GM19099 (cell line): ENCODE measurements around the gene EPS8L3.

ENCODE experiments used
- POLR2A ChIP-seq: IDR thresholded peaks from 3 replicates; pipeline ENCODE4 v1.6.1; 2011; ENCODE audit warnings: low read depth; ENCODE audit not compliant: insufficient read length; ENCODE audit errors: extremely low read depth

EPS8L3 gene

DNA sequence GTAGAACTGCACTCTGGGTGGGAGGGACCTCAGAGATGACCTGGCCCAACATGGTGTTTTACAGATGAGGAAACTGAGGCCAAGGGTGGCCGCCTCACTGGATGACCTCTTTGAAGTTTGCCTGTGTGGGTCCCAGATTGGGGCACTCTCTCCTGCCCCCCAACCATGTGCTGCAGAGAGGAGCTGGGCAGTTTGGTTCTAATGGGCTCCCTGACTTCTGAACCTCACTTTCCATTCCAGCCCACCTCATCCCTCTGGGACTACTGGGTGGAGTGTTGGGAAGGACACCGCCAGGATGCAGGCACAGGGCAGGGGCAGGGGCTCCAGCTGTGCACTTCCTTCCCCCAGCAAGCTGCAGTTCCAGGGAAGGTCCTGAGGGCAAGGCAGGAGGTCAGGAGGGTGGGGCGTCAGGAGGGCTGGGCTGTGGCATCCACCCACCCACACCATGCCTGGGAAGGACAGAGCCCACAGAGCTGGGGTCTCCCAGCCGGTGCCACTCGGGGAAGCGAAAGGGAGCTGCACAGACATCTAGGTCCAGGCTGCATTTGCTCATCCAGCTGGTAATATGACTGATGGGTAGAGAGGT, 10.3 kb upstream of the EPS8L3 start:
- no peak for TF ChIP-seq POLR2A

- no peak for TF ChIP-seq POLR2A
Observed at GRCh38 chr1:109773203-109773899, 9.6 kb upstream of the EPS8L3 start.

- no peak for TF ChIP-seq POLR2A
Observed at GRCh38 chr1:109772658-109773202, 9.0 kb upstream of the EPS8L3 start.

DNA sequence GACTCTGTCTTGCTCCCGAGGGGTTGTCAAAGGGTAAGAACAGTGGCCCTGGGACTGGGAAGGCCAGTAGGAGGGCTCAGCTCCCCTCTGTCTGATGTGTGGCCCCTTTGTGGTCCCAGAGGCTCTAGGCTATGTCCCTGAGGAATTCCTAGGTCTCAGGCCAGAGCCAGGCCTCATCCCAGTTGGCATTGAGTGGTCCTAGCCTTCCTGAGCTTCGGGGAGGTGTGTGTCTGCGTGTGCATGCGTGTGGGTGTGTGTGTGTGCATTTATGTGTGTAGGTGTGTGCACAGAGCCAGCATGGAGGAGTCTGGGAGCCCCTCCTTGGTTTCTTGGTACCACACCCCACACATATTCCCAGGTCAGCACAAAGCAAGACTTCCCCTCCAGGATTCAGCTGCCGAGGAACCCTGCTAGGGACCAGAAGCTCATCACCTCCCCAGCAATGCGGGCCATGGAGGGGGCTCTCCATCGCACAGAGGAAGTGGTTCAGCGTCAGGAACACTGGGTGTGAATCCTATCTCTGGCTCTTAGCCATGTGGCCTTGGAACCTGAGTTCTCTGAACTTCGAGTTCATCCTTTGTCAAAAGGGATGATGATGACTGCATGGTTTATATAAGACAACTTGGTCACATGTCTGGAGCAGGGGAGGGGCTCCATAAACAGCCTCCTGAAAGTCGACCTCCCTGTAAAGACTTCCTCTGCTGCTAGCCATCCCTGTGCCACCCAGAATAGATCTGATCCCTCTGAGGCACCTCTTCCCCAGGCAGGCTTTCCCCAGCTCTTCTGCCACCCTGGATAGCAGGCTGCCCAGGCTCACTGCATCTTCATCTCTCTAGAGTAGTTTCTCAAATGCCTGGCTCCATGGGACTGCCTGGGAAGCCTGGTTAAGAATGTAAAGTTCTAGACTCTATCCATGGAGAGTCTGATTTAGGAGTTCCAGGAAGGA, 8.3 kb upstream of the EPS8L3 start:
- TF ChIP-seq POLR2A = no peak

DNA sequence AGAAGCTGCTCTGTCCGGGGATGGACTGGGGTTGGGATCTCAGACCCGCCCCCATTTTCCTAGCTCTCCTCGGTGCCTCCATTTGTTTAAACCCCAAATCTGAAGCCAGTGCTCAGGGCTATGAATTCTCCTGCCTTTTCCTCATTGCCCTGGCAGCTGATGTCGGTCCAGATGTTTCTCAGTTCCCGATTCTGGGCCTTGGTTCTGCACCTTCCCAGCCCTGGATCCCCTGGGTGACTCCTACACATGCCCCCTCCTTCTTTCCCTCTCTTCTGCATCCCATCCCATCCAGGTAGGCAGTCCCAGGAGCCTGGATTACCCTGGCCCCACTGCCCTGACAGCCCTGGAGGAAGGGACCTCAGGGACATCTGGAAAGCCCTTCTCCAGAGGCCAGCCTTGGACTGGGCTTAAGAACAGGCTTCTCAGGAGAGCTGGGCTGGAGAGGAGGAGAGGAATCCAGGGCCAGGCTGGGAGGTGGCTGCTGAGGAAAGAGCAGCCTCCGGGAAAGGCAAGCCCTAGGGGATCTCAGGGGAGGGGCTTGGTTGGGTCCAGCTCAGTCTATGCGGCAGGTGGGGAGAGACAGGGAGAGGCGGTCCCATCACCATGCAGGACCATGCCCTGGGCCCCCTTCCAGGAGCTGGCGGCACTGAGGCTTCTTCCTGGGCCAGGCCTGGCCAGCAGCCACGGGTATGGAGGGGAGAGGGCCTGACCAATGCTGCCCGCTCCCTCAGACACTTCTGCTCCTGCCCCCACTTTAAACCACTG, 6.8 kb upstream of the EPS8L3 start:
- TF ChIP-seq POLR2A = no peak

GRCh38 chr1:109769330-109770078, 5.8 kb upstream of the EPS8L3 start:
- no peak for TF ChIP-seq POLR2A

DNA sequence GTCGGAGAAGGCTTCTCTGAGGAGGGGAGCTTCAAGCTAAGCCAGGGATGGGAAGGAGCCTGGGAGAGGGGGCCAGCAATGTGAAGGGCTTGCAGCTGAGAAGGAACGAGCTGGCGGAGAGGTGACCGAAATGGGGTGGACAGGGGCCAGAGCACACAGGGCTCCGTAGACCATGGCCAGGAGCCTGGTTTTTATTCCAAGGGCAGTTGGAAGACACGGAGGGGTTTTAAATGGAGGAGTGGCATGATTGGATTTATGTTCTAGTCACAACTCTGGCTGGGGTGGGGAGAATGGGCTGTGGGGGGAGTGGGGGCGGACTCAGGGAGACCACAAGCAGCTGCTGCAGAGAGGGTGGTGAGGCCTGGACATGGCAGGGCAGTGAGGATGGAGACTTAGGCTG, 5.1 kb upstream of the EPS8L3 start:
- no peak for TF ChIP-seq POLR2A

GRCh38 chr1:109768335-109768650, 4.6 kb upstream of the EPS8L3 start:
- no peak for TF ChIP-seq POLR2A

GRCh38 chr1:109767637-109768334, 4.1 kb upstream of the EPS8L3 start:
- no peak for TF ChIP-seq POLR2A

- TF ChIP-seq POLR2A = no peak
Observed at GRCh38 chr1:109765896-109766615, 2.3 kb upstream of the EPS8L3 start.

- TF ChIP-seq POLR2A = no peak
Observed at GRCh38 chr1:109765483-109765815, 1.7 kb upstream of the EPS8L3 start.

- no peak for TF ChIP-seq POLR2A
Observed at GRCh38 chr1:109764561-109765482, 1.1 kb upstream of the EPS8L3 start.
